ENCODE results near the gene HLA-DOA.

HLA-DOA gene

GRCh38 chr6:33008944-33009861 is at the start of gene HLA-DOA:
Gene HLA-DOA (minus strand): TSS chr6:33009591.
- DNase-seq = no peak

- no peak for DNase-seq
Measured at GRCh38 chr6:33057222-33058150, 48.1 kb upstream of the HLA-DOA start.

DNA sequence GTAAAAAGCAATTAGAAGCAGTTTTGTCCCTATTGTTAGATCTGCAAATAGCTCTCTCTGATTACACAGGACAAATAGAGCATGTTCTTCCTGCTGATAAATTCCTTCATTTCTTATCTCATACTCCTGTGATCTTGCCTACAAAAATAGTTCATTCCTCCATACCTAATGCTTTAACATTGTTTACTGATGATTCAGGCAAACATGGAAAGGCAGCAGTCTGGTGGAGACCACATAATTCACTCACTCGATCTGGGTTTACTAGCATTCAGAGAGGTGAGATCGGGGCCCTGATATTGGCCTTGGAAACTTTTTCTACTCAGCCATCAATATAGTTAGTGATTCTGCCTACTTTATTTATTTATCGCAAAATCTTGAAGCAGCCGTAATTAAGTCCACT is 43.8 kb upstream of the HLA-DOA start:
- DNase-seq = no peak

GRCh38 chr6:33052627-33053026 is 43.2 kb upstream of the HLA-DOA start:
- no peak for DNase-seq

DNA sequence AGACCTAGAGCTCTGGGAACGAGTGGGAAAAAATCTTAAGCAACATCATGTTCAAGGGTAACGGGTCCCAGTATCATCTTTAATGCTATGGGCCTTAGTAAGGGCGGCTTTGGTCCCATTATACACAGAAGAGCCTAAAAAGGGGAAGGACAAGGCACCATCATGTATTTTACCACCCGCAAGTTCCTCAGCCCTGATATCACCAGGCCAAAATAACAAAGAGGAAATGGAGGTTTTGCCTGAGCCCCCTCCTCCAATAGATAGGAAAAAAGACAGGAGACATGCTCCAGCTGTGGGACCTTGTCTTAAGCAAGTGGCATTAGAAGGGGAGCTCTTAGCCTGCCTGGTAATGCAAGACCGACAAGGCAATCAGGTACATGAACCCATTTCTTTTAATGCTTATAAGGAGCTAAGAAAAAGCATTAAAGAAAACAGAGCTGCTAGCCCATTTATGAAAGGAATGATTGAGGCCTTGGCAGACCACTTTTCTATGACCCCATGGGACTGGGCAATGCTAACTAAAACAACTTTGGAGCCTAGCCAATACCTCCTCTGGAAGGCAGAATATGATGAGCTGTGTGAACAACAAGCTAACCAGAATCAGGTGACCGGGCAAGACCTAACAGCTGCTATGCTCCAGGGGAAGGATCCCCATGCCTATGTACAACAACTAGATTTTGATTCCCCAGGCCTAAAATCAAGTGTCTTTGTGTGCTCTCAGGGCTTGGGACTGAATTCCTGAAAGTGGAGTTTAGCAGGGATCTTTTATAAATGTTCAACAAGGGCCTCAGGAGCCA is 40.8 kb upstream of the HLA-DOA start:
- no peak for DNase-seq

- DNase-seq = no peak
Measured at GRCh38 chr6:33049323-33050013, 40.1 kb upstream of the HLA-DOA start.

DNA sequence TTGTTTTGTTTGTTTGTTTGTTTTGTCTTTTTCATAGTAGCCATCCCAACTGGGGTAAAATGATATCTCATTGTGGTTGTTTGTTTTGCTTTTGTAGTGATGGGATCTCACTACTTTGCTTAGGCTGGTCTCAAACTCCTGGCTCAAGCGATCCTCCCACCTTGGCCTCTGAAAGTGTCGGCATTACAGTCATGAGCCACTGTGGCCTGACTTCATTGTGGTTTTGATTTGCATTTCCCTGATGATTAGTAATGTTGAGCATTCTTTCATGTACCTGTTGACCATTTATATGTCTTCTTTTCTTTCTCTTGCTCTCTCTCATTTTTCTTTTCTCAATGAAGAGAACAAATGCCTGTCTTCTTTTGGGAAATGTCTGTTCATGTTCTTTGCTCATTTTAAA is 30.8 kb upstream of the HLA-DOA start:
- DNase-seq = no peak

DNA sequence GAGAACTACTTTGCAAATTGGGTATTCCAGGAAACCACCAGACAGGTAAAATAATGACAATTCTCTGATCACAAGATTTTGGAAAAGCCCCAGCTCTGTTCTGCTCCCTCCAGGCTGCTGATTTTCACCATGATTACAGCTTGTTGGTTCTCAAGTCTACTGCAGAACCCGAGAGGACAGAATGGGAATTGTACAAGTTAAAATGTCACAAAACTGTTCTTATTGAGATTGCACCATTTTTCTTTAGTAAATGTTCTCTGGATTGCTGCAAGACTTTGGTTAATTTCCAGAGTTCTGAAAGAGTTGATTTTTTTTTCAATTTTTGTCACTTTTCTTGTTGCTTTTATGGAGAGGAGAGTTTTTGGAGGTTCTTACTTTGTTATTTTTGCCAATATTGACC is 27.1 kb upstream of the HLA-DOA start:
- DNase-seq = no peak

DNA sequence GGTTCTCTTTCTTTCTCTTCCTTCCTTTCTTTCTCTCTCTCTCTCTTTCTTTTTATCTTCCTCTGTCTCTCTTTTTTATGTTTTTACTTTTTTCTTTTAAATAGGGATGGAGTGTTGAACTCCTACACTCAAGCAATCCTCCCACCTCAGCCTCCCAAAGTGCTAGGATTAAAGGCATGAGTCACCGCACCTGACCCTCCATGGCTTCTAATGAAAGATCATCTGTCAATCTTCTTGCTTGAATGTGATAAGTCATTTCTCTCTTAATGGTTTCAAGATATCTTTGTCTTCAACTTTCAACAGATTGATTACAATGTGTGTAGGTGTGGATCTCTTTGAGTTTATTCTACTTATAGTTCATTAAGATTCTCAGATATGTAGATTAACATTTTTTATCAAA is 25.2 kb upstream of the HLA-DOA start:
- DNase-seq = no peak

DNA sequence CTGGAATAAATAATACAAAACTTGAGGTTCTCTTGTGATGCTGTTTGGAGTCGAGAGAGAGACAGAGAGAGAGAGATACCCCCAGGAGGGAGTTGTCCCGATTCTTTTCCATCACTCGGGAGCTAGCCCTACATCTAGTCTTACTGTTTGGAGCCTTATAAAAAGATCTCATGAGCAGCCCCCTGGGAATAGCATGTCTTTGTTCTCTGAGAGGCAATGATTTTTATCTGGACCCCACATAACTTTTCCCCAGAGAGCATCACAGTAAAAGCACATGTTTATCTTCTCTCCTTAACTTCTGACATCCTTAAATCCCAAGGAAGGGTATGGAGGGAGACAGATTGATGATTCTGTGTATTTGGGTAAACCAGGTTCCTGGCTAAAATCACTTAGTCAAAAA is 20.9 kb upstream of the HLA-DOA start:
- no peak for DNase-seq

DNA sequence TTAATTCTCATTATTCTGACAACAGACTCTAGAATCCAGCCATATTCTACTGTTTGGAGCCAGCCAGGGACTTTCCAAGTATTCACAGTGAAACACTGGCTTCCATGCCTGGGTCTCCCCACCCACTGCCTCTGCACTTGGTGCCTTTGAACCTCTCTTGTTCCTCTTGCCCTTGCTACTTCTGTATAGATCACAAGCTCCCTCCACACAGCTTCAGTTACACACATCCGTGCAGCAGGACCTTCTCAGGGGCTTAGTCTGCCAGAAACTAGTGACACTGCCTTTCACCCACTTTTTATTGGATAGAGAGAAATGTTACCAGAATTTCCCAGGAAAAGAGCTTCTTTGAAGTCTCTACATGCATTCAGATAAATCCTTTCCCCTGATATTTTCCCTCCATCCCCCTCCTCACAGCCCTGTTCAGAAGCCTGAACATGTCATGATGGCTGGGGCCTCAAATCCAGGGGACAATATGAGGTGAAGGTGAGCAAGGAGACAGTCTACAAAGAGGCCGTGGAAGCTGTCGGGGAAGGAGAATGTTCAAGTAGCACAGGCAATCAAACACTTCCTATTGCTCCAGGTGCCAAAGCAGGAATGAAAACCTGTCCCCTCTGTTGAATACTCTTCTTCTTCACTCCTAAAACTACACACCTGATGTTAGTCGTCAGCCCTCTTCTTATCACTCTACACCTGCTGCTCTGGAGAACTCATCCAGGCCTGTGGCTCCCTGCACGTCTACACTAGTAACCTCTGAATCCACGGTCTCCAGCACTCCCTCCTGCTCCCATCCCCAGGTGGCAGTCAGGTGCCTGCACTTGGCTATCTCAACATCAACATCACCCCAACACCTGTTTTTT is 20.2 kb upstream of the HLA-DOA start:
- no peak for DNase-seq

DNA sequence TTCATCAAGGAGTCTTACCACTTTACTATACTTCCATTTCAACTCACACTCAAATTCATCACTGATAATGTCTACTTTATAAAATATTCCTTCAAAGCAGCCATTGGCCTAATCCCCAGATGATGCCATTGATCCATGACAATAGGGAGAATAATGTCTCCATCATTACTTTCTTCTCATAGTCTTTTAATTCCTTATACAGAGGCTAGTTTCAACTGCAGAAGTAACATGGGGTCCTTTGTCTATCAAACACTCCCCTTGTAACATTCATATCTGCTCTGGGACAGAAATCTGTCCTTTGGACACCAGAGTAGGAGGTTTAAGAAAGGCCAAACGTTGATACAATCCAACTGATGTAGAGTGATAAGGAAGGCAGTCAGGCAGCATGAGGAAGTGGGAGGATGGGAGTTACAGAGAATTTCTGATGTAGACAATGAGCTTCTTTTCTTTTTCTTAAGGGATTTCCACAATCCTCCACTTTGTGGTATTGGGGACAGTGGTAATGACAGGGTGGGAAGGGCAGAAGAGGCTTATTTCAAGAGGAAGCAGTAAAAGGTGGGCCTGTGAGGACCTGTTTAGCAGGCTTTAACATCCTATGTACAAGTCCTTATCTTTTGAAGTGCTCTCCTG is 18.9 kb upstream of the HLA-DOA start:
- DNase-seq = no peak

GRCh38 chr6:33024521-33024920 is 15.1 kb upstream of the HLA-DOA start:
- DNase-seq = no peak

GRCh38 chr6:33023536-33023935 is 14.1 kb upstream of the HLA-DOA start:
- no peak for DNase-seq

DNA sequence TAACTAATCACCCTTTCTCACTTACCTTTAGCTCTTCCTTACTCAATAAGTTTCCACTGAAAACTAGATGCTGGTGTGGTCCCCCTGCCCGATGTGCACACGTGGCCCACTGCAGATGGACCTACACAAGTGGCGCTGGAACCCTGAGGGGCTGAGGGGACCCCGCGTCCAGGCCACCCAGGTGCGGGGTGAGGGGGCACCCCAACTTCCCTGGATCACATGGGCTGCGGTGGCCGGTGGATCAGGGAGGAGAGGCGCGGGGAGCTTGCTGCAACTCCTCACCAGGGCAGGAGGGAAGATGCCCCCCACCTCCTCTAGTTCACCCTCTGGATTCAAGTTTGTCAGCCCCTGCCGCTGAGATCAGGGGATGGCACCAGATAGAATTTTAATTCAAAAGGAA is 12.5 kb upstream of the HLA-DOA start:
- DNase-seq = no peak

- no peak for DNase-seq
Measured at GRCh38 chr6:33019372-33019771, 10.0 kb upstream of the HLA-DOA start.

- DNase-seq = no peak
Measured at GRCh38 chr6:33018904-33019303, 9.5 kb upstream of the HLA-DOA start.

GRCh38 chr6:33018418-33018817 is 9.0 kb upstream of the HLA-DOA start:
- no peak for DNase-seq

GRCh38 chr6:33017694-33018353 is 8.4 kb upstream of the HLA-DOA start:
- DNase-seq = no peak

DNA sequence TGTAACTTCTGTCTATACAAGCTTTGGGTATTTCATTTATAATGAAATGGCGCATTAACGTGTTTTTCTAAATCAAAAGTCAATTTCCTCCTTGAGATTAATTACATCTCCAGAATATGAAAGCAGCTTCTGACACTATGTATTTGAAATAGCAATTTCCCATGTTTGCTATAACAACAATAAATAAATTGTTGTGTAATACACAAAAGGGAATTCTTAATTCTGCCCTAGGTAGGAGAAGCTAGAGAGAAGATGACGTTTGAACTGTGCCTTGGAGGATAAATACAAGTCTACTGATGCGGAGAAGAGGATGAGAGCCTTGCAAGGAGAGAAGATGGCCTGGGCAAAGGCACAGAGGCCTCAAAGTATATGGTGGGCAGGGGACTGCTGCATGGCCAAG is 7.6 kb upstream of the HLA-DOA start:
- DNase-seq = no peak

Measured in NCI-H524 treated with DMSO at 0.1 percent for 48 hours (cell line).